NK-92 (cell line): ENCODE measurements around the gene PLEKHF1.
"Not testable (repeated sequence)": the region's sequence is repeated elsewhere in the genome, so short reads cannot be mapped to it uniquely, and the experiment has no call there.

Experiments used
- DNase-seq: peaks from one replicate; lab custom pipeline; 2025; ENCODE audit not compliant: unreplicated experiment; lab: John Stamatoyannopoulos, UW

Gene PLEKHF1

DNA sequence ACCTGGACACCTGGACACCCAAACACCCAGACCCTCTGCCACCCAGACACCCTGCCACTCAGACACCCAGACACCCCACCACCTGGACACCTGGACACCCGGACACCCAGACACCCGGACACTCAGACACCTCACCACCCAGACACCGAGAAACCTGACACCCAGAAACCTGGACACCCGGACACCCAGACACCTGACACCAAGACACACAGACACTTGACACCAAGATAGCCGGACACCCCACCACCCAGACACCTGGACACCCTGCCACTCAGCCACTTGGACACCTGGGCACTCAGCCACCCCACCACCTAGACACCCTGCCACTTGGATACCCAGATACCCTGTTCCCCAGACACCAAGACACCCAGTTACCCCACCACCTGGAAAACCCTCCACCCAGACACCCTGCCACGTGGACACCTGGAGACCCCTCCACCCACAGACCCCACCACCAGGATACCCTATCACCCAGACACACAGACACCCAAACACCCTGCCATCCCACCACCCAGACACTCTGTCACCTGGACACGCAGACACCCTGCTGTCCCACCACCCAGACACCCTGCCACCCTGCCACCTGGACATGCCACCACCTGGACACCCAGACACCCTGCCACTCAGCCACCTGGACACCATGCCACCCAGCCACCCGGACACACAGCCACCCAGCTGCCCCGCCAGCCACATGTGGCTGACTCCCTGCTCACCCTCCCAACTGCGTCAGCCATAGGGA, 32.4 kb downstream of the PLEKHF1 start:
- DNase-seq, result no peak

- no peak for DNase-seq
Observed at GRCh38 chr19:29699861-29700260, 34.6 kb downstream of the PLEKHF1 start.

DNA sequence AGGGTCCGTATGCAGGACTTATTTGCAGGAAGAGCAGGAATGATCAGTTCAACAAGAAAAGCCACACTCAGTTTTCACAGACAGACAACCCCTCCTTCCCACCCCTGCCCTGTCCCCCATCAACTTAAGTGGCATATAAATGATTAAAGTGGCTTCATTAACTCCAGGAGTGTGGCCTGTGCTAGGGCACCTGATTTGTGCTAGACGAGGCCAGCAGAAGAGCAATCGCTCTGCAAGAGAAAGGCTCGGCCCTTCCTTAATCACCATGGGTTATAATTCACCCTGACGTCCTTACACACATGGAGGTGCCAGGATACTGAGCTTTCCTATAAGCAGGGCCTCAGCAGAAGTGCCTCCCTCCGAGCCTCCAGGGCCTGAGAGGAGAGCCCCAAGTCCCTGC, 35.2 kb downstream of the PLEKHF1 start:
- DNase-seq, result no peak

DNA sequence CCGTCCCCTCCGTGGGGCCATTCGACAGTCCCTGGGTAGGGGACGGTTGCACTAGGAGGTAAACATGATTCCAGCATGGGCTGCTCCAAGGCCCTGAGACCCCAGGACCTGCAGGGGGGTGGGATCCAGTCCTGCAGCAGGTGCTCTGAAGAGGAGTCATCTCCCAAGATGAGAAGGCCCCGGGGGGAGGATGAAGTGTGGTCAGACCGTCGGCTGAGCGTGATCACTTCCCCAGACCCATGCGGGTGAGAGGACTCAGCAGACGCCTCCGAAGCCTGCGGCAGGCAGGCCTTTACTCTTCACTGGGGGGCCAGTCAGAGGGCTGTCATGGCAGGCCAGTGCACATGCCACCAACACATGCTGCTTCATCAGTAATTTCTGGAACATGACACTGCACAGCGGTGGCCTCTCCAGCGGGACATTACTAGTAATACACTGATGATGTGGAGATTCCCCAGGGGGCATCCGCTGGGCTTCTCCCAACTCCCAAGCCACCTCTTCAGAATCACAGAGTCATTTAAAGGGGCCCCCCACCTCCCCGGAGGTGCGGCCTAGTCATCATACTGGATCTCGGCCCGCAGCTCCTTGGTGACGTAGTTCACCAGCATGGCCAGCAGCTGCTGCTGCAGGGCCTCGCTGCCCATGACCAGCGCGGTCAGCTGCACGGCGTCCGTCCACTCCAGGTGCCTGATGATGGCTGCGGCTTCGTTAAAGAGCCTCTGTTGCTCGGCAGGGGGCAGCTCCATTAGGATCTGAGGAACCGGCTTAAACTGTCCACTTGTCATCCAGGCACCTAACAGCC, 37.1 kb downstream of the PLEKHF1 start:
- DNase-seq, result no peak

- DNase-seq, result no peak
Observed at GRCh38 chr19:29702963-29703320, 37.7 kb downstream of the PLEKHF1 start.

DNA sequence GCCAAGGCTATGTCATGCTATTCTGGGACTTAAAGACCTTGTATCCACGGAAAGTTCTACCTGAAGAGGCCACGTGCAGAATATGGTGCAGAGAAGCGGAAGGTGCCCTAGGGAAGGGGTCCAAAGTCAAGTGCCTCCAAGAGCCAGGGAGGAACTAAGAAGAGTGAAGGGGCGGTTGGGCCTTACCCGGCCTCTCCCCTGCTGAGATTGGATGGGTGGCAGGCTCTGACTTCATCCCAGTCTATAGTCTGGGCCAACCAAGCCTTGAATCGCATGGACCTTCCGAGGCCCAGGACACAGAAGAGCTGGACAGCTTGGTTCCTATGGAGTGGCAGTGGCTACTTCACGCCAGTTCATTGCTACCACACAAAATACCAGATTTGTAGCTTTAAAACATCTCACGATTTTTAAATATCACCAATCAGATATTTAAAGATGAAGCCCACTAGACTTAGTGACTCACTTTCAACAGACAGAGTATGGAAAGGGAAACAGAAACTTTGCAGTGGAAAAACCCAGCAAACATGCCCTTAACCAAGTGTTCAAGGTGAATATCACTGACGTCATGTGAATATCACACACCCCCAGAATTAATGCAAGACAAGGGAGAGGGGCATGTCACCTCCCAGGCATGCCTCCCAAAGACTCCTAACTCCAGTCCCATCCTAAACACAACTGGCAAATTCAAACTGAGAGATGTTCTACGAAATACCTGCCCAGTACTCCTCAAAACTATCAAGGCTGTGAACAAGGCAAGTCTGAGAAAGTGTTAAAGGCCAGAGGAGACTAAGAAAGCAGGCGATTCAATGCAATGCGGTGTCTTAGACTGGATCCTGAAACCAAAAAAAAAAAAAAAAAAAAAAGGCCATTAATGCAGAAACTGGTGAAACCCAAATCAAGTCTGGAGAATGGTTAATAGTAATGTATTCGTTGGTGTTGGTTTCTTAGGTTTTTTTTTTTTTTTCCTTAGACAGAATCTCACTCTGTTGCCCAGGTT, 39.6 kb downstream of the PLEKHF1 start:
- DNase-seq, result no peak

GRCh38 chr19:29705706-29706105, 40.4 kb downstream of the PLEKHF1 start:
- no peak for DNase-seq

- DNase-seq, result no peak
Observed at GRCh38 chr19:29706635-29707034, 41.4 kb downstream of the PLEKHF1 start.

DNA sequence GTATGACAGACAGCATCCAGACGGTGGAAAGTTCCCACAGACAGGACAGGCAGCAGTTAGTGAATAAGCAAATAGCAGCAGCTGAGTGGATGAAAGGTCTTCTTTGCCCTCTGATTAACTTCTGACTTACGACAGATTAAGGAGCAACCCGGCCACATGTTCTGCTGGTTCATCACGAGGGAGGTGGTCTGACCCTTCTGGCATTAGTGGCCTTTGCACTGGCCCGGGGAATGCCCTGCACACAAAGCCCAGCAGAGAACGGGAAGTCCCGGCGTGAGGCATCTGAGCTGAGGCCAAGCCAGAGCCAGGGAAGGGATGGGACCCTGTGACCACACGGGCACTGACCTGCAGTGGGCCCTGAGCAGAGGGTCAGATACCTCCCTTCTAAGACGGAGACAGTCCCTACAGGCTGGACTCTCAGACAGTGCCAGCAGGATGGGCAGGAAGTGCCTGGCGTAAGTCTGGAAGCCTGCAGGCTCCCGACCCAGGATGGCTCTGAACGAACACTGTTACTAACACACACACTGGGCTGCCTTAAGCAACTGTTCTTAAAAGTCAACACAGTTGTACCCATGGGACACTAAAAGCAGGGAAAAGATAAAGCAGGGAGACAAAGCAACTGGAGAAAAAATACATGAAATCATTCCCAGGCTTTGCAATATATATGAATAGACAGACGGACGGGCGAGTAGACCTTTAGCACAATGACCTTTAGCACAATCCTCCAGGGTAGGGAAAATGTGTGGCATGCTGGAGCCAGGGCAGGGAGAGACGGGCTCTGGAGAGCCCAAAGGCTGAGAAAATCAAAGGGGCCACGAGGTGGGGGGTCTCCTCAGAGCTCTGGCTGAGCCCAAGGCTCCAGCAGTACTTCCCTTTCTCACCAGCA, 43.5 kb downstream of the PLEKHF1 start:
- DNase-seq, result no peak

DNA sequence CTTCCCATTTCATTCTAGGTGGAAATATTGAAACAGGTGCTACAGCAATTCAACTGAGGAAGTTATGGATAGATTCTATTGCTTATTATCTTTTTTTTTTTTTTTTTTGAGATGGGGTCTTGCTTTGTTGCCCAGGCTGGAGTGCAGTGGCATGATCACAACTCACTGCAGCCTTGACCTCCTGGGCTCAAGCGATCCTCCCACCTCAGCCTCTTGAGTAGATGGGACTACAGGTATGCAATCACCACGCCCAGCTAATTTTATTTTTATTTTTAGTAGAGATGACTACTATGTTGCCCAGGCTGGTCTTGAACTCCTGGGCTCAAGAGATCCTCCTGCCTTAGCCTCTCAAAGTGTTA, 44.2 kb downstream of the PLEKHF1 start:
- DNase-seq, result not testable (repeated sequence)

- no peak for DNase-seq
Observed at GRCh38 chr19:29711584-29712132, 46.4 kb downstream of the PLEKHF1 start.

GRCh38 chr19:29712744-29713516, 47.7 kb downstream of the PLEKHF1 start:
- no peak for DNase-seq

DNA sequence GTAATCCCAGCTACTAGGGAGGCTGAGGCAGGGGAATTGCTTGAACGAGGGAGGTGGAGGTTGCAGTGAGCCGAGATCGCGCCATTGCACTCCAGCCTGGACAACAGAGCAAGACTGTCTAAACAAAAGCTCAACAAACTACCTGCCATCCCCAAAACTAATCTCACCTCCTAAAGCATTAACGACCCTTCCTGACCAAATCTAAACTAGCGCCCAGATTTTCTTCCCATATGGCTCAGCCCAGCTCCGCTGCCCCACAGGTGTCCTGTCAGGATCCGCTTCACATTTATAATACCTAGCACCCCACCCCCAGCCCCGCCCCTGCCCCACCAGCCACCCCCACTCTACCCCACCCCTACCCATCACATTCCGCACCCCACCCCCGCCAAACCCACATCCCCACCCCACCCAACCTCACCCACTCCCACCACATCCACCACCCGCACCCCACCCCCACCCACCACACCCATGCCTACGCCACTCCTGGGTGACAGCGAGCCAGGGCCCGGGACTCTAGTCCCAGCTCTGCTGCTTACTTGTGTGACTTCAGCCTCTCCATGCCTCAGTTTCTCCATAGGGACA, 49.2 kb downstream of the PLEKHF1 start:
- DNase-seq, result no peak

DNA sequence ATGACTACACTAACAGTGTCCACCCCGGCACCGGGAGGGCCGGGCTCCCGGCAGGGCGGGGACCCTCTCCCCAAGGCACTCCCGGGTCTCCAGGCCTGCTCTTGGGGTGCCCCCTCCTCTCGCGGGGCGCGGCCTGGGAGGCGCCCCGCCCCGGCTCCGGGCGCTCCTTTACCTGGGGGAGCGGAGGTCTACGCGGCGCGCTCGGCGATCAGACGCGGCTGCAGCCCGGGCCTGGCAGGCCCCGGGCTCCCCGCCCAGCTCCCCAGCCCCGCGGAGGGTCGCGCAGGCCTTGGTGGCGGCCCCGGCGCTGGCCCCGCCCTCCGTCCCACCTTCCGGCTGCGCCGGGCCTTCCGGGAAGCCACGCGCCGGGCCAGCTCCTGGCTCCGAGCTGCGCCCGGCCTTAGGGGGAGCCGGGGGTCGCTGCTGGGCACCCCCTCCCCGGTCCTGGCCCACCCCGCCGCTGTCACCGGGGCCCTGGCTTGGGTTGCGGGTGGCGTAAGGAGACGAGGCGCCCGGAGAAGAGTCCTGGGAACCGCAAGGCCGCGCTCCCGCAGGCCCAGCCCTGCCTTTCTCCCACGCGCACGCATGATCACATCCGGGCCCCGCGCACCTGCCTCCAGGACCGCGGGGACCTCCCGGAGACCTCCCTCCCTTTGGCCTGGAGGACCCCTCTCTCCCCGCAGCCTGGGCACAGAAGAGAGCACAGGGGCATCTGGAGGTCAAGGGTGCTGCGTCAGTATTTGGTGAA, 49.9 kb downstream of the PLEKHF1 start, which contains the start of gene C19orf12:
Gene C19orf12, minus strand, starts transcription at position 309 of the 748 bp plus-strand sequence. CDS start 6,848 bp downstream, outside the sequence.
- no peak for DNase-seq

DNA sequence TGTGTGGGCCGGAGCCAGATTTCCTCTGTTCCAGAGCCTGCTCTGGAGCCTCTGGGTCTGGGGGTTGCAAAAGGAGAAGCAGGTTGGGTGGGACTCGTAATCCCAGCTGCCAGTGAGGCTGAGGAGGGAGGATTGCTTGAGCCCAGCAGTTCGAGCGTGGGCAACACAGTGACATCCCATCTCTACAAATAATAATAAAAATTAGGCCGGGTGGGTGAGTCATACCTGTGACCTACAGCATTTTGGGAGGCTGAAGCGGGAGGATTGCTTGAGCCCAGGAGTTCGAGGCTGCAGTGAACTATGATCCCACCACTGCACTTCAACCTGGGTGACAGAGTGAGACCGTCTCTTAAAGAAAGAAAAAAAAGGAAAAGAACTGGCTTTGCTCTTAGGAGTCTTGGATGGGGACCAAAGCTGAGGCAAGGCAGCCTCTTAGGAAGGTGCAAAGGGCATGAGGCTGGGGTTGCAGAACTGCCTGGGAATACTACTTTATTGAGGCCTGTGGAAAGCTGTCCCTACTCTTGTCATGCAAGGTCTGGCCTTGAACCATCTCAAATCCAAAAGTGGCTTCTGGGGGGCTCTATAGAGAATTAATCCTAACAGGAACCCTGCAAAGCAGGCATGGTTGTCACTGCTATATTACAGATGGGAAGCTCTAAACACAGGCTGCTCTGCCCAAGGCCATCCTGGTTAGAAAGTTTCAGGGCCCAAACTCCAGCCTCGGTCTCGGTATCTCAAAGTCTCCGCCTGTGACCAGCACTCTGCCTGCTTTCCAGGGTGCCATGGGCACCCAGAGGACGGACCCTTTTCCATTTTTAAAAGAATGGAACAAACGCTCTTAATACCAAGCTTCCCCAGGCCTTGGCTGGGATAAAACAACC, 50.7 kb downstream of the PLEKHF1 start:
- DNase-seq, result no peak

- DNase-seq, result no peak
Observed at GRCh38 chr19:29717051-29717450, 51.8 kb downstream of the PLEKHF1 start.

DNA sequence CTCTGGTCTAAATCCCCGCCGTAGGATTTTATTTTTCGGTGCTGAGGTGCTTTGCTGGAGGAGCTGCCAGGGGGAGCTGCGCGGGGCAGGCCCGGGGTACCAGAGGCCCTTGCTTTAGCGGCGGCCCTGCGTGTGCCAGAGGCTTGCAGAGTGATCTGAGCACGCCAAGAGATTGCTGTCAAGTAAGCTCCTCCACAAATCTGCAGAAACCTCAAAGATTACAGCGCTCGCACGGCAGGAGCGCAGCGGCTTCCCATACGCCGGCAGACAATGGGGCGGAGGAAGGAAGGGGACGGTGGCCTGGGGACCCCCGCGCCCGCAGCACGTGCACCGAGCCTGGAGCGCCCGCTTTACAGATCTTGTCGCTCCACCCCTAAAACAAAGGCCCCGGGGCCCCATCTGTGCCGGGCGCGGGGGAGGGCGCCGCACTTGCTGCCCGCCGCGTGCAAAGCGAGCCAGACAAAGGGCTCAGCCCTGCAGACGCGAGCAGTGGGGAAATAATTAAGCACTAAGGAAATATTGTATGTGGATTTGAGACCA, 58.9 kb downstream of the PLEKHF1 start:
- no peak for DNase-seq
